K562 (cell line): ENCODE measurements around the gene EFNA5. TPM values are rescaled to one million over a fixed set of nuclear protein-coding genes. Genes with fewer than 3 reads are reported as not detected.

Experiments used
- ATAC-seq: fragments of 200-7000 bp; cut with Tn5 transposase; 3 replicates; pipeline ENCODE4 v1.9.1; 2020; ENCODE audit warnings: moderate library complexity
- BruUV-seq: library from RNA; stranded (reverse); fragments of 400-500 nt; replicated peaks from 2 replicates; lab custom pipeline; 2021; lab: Mats Ljungman, UMichigan
- CTCF ChIA-PET: fragments of 300-600 bp; formaldehyde crosslinking; extraction: SDS; loops from one replicate; lab custom pipeline; 2021; ENCODE audit warnings: low intra/inter-chr PET ratio; lab: Yijun Ruan, JAX
- POLR2A ChIA-PET: fragments of 300-600, 350-650 bp; sonication (Branson Sonifier 250); formaldehyde crosslinking; extraction: SDS; loops from one replicate; lab custom pipeline; 2021; ENCODE audit warnings: antibody characterized with exemption, inconsistent platforms; lab: Yijun Ruan, JAX
- DNase-seq, 4 experiments: peaks; one replicate each; pipeline versions ENCODE4 v3.0.0 to v3.0.0-alpha.2; 2011 to 2018; ENCODE audit warnings: low spot score in 3 of 4, mixed read lengths in 3 of 4; ENCODE audit errors: extremely low read depth in 1 of 4
- FAIRE-seq: peaks from 2 replicates; lab custom pipeline; 2011; peaks lifted over from hg19 to GRCh38; lab: Jason Lieb, UNC
- H2AFZ ChIP-seq: 2 replicates; pipeline ENCODE4 v1.6.0; 2011; ENCODE audit warnings: low read depth, low read length, control low read depth, inconsistent platforms
- H3K27ac ChIP-seq: fragments of 200-600 bp; 3 replicates; pipeline ENCODE4 v1.8.0; 2011; ENCODE audit warnings: low read depth, mild to moderate bottlenecking, control low read depth, inconsistent platforms, low read length, moderate library complexity, mixed read lengths; ENCODE audit errors: extremely low read depth
- H3K27me3 ChIP-seq, 2 experiments: fragments of 300-600 bp in 1 of 2; 2 replicates in 1 of 2; 3 replicates in 1 of 2; pipeline versions ENCODE4 v1.6.0 to v1.8.0; 2011; ENCODE audit warnings: inconsistent platforms in 2 of 2, low read length in 2 of 2, mild to moderate bottlenecking in 1 of 2, mixed read lengths in 1 of 2, moderate library complexity in 1 of 2; ENCODE audit not compliant: control insufficient read depth in 2 of 2, insufficient read depth in 2 of 2
- H3K36me3 ChIP-seq: fragments of 300-600 bp; 3 replicates; pipeline ENCODE4 v1.8.0; 2011; ENCODE audit warnings: mild to moderate bottlenecking, low read length, inconsistent platforms; ENCODE audit not compliant: control insufficient read depth, insufficient read depth
- H3K4me1 ChIP-seq, 2 experiments: fragments of 200-600 bp in 1 of 2; replicated peaks in 1 of 2; 2 replicates in 1 of 2; 3 replicates in 1 of 2; pipeline versions ENCODE4 v1.5.1 to v1.8.0; 2011; ENCODE audit warnings: inconsistent platforms in 2 of 2, low read length in 2 of 2, mild to moderate bottlenecking in 1 of 2, mixed read lengths in 1 of 2, moderate library complexity in 1 of 2; ENCODE audit not compliant: control insufficient read depth in 2 of 2, insufficient read depth in 2 of 2
- H3K4me2 ChIP-seq: 2 replicates; pipeline ENCODE4 v1.6.1; 2011; ENCODE audit warnings: low read length, control low read depth, inconsistent platforms, mixed read lengths; ENCODE audit not compliant: insufficient read depth
- H3K4me3 ChIP-seq: fragments of 200-600 bp; sonication (generic), shearing (Covaris generic); 2 replicates; pipeline ENCODE4 v1.5.1; 2016; ENCODE audit warnings: control low read depth, inconsistent platforms
- H3K79me2 ChIP-seq: fragments of 200-600 bp; 3 replicates; pipeline ENCODE4 v1.8.0; 2011; ENCODE audit warnings: low read length, inconsistent platforms; ENCODE audit not compliant: control insufficient read depth, insufficient read depth
- H3K9ac ChIP-seq, 2 experiments: 2 replicates each; pipeline versions ENCODE4 v1.6.0 to v1.6.1; 2011; ENCODE audit warnings: low read depth in 2 of 2, low read length in 2 of 2, control low read depth in 1 of 2, inconsistent platforms in 1 of 2, mild to moderate bottlenecking in 1 of 2, mixed read lengths in 1 of 2; ENCODE audit not compliant: insufficient read depth in 1 of 2
- H3K9me1 ChIP-seq: one replicate; pipeline ENCODE4 v1.6.0; 2011; ENCODE audit warnings: inconsistent platforms, mild to moderate bottlenecking, low read length, moderate library complexity; ENCODE audit not compliant: control insufficient read depth, insufficient read depth
- H3K9me3 ChIP-seq: replicated peaks from 2 replicates; pipeline ENCODE4 v1.5.1; 2011; ENCODE audit warnings: low read depth, low read length, inconsistent platforms; ENCODE audit not compliant: control insufficient read depth, insufficient read depth
- H4K20me1 ChIP-seq: replicated peaks from 2 replicates; pipeline ENCODE4 v1.6.1; 2011; ENCODE audit warnings: low read length, inconsistent platforms, mixed read lengths; ENCODE audit not compliant: control insufficient read depth, insufficient read depth
- BRCA1 ChIP-seq, 2 experiments: fragments of 450-650 bp in 1 of 2; sonication (generic) in 1 of 2; formaldehyde crosslinking in 1 of 2; IDR thresholded peaks; 2 replicates each; pipeline versions ENCODE4 v1.5.0 to v1.6.1; 2017 to 2020; ENCODE audit warnings: mild to moderate bottlenecking in 1 of 2, missing genetic modification reagents in 1 of 2
- BRF1 ChIP-seq: IDR thresholded peaks from 3 replicates; pipeline ENCODE4 v1.6.1; 2011; ENCODE audit warnings: borderline replicate concordance, mild to moderate bottlenecking; ENCODE audit not compliant: insufficient read length; ENCODE audit errors: extremely low read depth
- FIP1L1 ChIP-seq: fragments of 200-400 bp; formaldehyde crosslinking; IDR thresholded peaks from 2 replicates; pipeline ENCODE4 v1.6.1; 2018; ENCODE audit warnings: mild to moderate bottlenecking, low read depth, low read length; ENCODE audit not compliant: poor library complexity, severe bottlenecking
- MAFF ChIP-seq: IDR thresholded peaks from 2 replicates; pipeline ENCODE4 v1.6.1; 2012; ENCODE audit warnings: low read length, improper control_type of control experiment
- RFX1 ChIP-seq: fragments of 450-650 bp; IDR thresholded peaks from 2 replicates; pipeline ENCODE4 v1.6.1; 2016; ENCODE audit warnings: mild to moderate bottlenecking, moderate library complexity
- SMAD2 ChIP-seq: fragments of 150-350 bp; IDR thresholded peaks from 2 replicates; pipeline ENCODE4 v1.6.1; 2014; ENCODE audit warnings: low read depth, mild to moderate bottlenecking, low read length
- TFAM ChIP-seq: fragments of 250-450 bp; sonication (Bioruptor Pico); conservative IDR thresholded peaks from 2 replicates; pipeline ENCODE4 v1.5.0; 2021; ENCODE audit warnings: mild to moderate bottlenecking, moderate library complexity
- UBTF ChIP-seq, 2 experiments: IDR thresholded peaks; 2 replicates each; pipeline ENCODE4 v1.6.1; 2012; ENCODE audit warnings: improper control_type of control experiment in 2 of 2, low read depth in 2 of 2, low read length in 2 of 2, borderline replicate concordance in 1 of 2
- ZBTB40 ChIP-seq, 2 experiments: fragments of 450-650 bp in 1 of 2; sonication (generic) in 1 of 2; formaldehyde crosslinking in 1 of 2; IDR thresholded peaks; 2 replicates each; pipeline versions ENCODE4 v1.7.1 to v1.9.0; 2016 to 2022; ENCODE audit warnings: inconsistent platforms in 1 of 2, mild to moderate bottlenecking in 1 of 2, missing genetic modification reagents in 1 of 2
- ZNF212 ChIP-seq: fragments of 450-650 bp; formaldehyde crosslinking; IDR thresholded peaks from 2 replicates; pipeline ENCODE4 v1.4.0; 2020; ENCODE audit warnings: mild to moderate bottlenecking
- WGBS: fragments of 100-300 bp; shearing (Covaris generic); methylation state at CpG from one replicate; pipeline ENCODE4 v1.1.6; 2016; ENCODE audit warnings: low coverage, mixed read lengths; ENCODE audit not compliant: insufficient coverage; ENCODE audit errors: missing lambda C conversion rate; 5-methylcytosine and 5-hydroxymethylcytosine counted together
- in situ Hi-C: fragments of 300-500 bp; cut with MboI; formaldehyde crosslinking; loops from 4 replicates; pipeline ENCODE4 v1.15.0; 2018; ENCODE audit warnings: inconsistent platforms, mixed read lengths
- intact Hi-C: fragments of 100-400 bp; cut with micrococcal nuclease; formaldehyde crosslinking; loops from 2 replicates; pipeline ENCODE4 v1.14.2; 2022
- polyA plus RNA-seq, 8 experiments: library from polyadenylated mRNA; depleted of rRNA in 4 of 8; stranded (reverse) in 5 of 8; unstranded in 3 of 8; fragments of >200 nt; fragmentation: Nextera tagmentation in 2 of 8; fragmentation: Illumina TruSeq in 1 of 8; extraction: Ambion mirVana in 2 of 8; extraction: Trizol in 1 of 8; gene quantifications; 2 replicates each; pipeline versions ENCODE4 v1.2.1 to v1.2.3, GENCODE V29; 2011 to 2014; ENCODE audit warnings: inconsistent platforms in 1 of 8, missing spikeins in 1 of 8
- total RNA-seq, 7 experiments: library from RNA; depleted of rRNA in 6 of 7; stranded (reverse); fragments of >200 nt in 6 of 7; fragmentation: Illumina TruSeq in 2 of 7; extraction: Trizol in 2 of 7; gene quantifications; 2 replicates each; pipeline versions ENCODE4 v1.2.1 to v1.2.3, GENCODE V29; 2011 to 2021; ENCODE audit warnings: low replicate concordance in 1 of 7

Gene EFNA5
- total and polyA plus RNA-seq, 9 of the 15 experiments (the other 6 are each of a cell fraction or from before 2014, with no cell fraction given): 0.20 TPM; not detected in 8

GRCh38 chr5:107651325-107651724 is 19.4 kb downstream of the EFNA5 start:
- Histone ChIP-seq H3K9me3 (no peaks in the 10 kb centered on the region), H3K4me2 (no peak overlapping the region), H3K79me2 (no peaks in the 10 kb centered on the region), H4K20me1 (no peaks in the 10 kb centered on the region), H3K27ac (no peak overlapping the region), H3K9ac (no peak overlapping the region), H3K36me3 (no peaks in the 10 kb centered on the region), H3K27me3 (no peaks in the 10 kb centered on the region), H3K9me1 (no peaks in the 10 kb centered on the region), H2AFZ (no peak overlapping the region), H3K4me3 (no peak overlapping the region), H3K4me1 (no peaks in the 10 kb centered on the region)
- in situ Hi-C loops: no loop called here
- 0% methylated on average over 6 of the region's 6 CpGs for WGBS
- CTCF ChIA-PET: no interaction called here
- no peak for DNase-seq
- POLR2A ChIA-PET: no interaction called here
- FAIRE-seq: no peak
- ATAC-seq: no peak
- BruUV-seq: no TSS peak
- intact Hi-C loops: no loop called here
- TF ChIP-seq UBTF (IDR thresholded peaks at IDR 0.05; ENCODE audit: borderline replicate concordance in 1 of 2, low read depth in 2 of 2, low read length in 2 of 2) (no peak), ZBTB40 (IDR thresholded peaks at IDR 0.05) (no peak), ZBTB40 (CRISPR knock-in tag; IDR thresholded peaks at IDR 0.05) (no peak), ZNF212 (no peak), FIP1L1 (no peak), BRCA1 (IDR thresholded peaks at IDR 0.05) (no peak), BRCA1 (CRISPR knock-in tag; IDR thresholded peaks at IDR 0.05) (no peak), BRF1 (no peak), TFAM (no peak), MAFF (no peak), RFX1 (no peak), SMAD2 (no peak)
